Hindlimb muscle (tissue), 1 donor: ENCODE data around the gene NELL2. TPM values are rescaled to one million over a fixed set of nuclear protein-coding genes. Genes with fewer than 3 reads are reported as not detected.
"Not testable (repeated sequence)": the region's sequence is repeated elsewhere in the genome, so short reads cannot be mapped to it uniquely, and the experiment has no call there.

ENCODE experiments used
- DNase-seq: peaks from one replicate; pipeline ENCODE4 v3.0.0-alpha.2; 2013
- polyA plus RNA-seq: library from polyadenylated mRNA; unstranded; fragments of 120-200 nt; gene quantifications from one replicate; pipeline ENCODE4 v1.2.1, GENCODE V29; 2013; ENCODE audit not compliant: insufficient read length

NELL2 gene
- polyA plus RNA-seq, 1 donor: 0.25 TPM

DNA sequence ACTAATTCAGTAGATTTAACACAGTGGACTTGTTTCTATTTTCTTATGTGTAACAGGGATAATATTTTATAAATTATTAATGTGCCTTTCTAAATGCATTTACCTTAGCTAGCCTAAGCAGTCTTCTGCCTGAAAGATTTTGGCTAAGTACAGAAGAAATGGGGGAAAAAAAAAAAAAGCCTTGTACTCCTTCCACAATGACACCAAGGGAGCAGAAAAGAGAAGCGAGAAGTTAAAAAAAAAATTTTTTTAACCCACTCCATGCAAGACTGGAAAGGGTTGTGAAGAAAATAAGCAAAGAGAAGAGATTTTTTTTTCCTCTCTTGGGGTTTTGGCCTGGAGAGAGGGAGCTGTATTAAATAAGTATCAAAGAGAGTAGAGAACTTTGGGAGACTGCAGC is 28.7 kb downstream of the NELL2 start:
- no peak for DNase-seq

DNA sequence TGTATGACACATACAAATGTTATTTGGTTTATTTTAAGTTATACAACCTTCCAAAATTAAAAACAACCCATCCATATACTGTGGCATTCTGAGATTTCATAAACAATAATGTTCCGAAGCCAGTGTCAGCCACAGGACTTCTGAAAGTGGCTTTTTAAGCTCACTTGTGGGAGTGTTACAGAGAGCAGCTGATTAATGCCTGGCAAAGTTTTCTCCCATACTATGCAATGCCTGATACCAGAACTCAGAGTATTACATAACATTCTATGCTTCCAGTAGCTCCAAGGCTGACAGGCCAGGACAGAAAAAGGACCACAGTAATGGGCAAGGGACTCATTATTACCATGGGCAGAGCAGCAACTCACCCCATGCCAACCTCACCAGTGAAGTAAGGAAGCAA is 29.3 kb downstream of the NELL2 start:
- DNase-seq: no peak

DNA sequence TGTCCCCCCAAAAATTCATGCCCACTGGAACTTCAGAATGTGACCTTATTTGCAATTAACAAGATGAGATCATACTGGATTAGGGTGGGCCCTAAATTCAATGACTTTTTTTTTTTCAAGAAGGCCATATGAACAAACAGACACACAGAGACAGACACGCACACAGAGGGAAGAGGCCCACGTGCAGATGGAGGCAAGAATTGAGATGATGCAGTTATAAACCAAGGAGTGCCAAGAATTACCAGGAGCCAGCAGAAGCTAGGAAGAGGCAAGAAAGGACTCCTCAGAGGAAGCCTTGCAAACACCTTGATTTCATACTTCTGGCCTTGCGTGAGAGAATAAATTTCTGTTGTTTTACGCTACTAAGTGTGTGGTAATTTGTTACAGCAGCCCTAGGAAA is 33.4 kb downstream of the NELL2 start:
- DNase-seq: no peak

DNA sequence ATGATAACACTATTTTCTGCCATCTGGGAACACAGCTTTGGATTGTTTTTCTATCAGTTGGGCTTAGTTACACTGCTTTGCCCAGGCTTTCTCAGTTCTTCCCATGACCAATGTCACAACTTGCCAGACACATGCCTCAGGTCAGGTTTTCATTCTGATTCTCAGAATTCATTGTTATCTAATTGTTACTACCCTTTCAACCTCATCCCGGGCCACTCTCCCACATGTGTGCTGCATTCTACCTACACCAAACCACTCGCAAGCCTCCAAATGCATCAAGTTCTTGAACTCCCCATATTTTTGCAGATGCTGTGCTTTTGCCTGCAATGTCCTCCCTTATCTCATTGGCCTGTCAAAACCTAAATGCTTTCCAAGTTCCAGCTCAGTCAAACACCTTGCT is 36.3 kb downstream of the NELL2 start:
- no peak for DNase-seq

DNA sequence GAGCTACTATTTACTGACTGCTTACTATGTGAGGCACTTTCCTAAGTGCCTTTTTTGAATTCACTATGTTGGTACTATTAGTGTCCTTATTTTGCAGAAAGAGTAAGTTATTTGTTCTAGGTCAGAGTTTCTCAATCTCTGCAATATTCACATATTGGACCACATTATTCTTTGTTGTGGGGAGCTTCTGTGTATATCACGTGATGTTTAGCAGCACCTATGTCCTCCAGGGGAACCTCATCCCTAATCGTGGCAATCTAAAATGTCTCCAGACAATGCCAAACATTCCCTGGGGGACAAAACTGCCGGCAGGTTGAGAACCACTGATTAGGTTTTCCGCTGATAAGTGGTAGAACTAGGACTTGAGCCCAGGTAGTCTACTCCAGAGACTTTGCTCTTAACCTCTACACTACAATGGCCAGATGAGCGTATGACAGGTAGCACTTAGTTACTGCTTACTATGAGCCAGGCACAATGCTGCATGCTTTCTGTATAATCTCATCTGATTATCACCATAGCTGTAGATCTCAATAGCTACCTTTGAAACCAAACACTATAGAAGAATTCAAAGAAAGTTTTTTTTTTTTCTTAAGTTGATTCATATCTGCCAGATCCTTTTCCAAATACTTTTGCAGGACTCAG is 38.9 kb downstream of the NELL2 start:
- no peak for DNase-seq

DNA sequence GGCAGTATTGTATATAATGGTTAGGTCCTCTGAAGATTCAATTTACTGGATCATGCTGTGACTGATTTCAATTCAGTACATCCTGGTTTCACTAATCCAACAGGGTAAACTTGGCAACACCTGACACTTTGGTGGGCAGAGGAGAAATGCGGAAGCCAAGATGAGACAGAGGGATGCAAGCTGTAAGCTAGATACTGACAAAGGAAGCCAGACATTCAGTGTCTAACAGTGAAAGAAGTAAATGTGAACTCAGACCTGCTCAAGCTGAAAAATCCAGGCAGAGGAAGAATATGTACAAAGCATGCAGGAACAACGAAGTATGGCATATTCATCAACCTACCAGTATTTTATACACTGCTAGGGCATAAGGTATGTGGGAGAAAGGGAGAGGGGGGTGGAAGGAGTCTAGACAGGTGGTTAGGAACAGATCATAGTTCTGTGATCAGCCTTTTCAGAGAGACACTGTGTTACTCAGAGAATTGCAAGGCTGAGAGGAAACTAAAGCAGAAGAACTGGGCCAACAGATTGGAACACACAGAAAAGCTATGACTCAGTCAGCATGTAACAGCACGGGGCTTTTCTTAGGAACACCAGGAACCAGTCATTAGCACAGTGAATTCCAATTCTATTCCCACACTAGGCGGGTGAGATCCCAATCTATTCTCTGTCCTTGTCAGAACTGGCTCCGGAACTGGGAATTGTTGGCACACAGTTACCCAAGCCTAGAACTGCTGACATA is 40.3 kb downstream of the NELL2 start:
- DNase-seq: no peak

DNA sequence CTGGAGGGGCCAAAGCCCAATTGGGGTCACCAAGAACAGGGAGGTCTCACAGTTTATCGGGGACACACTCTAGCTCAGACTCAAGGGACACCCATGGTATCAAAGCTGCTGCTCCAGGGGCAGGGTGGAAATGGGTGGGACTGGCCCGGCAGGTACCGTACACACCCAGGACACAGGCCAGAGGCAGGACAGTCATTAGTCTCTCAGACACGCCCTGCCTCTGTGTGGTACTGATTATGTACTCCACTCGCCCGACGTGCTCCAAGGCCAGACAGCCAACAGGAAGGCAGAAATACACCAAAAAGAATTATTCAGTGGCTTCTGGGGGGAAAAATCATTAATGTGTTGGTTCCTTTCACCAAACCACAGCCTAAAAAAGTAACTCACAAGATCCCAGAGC is 41.1 kb downstream of the NELL2 start:
- DNase-seq: not testable (repeated sequence)

DNA sequence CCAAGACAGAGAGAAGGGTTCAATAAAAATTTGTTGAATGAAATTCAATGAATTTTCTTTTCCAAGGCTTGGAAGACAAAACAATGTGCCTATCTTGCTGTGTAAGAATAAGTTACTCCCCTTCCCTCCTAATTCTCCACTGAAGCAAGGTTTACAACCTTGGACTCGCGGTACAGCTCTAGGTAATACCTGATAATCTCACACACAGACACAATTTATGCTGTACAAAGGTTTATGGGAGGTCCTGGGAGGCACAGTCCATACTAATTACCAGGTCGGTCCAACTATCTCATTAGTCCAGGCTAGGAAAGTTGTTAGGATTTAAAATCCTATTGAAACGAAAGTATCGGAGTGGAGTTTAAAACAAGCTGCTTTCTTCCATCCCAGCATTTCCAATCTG is 42.6 kb downstream of the NELL2 start:
- no peak for DNase-seq

DNA sequence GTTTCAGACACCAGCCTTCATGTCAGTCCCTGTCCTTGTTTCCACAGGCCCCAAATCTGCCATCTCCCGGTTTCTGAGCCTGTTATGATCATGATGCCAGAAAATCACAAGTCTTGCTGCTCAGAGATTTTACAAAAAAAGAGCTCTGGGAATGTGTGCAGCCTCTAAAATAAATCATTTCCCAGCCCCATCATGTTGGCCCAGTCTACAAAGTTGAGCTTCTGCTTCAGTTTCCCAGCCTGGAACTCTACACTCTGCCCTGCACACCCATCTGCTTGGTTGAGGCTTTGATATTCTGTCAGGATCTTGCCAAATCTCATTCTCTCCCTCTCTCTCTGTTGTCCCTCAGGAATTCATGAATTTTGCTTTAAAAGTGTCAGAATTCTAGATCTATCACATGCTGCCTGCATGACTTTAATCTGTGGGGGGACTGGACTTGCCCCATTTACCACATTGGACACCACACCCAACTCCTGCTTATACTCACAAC is 45.5 kb downstream of the NELL2 start:
- no peak for DNase-seq

DNA sequence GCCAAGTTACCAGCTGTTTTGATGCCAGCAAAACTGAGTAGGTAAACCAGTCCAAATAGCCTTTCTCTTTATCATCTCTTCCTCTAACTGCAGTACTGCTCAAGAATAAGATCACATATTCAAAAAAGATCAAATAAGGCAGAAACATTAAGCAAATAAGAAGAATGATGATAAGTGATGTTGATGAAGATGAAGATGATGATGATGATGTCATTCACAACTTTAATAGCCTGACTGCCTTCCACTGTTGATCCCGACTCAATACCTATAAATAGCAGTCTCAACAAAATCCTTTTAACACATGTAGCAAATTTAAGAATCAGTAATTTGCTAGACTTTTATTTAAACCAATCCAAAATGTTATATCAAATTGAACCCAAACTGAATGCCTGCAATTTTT is 47.1 kb downstream of the NELL2 start:
- DNase-seq: no peak

DNA sequence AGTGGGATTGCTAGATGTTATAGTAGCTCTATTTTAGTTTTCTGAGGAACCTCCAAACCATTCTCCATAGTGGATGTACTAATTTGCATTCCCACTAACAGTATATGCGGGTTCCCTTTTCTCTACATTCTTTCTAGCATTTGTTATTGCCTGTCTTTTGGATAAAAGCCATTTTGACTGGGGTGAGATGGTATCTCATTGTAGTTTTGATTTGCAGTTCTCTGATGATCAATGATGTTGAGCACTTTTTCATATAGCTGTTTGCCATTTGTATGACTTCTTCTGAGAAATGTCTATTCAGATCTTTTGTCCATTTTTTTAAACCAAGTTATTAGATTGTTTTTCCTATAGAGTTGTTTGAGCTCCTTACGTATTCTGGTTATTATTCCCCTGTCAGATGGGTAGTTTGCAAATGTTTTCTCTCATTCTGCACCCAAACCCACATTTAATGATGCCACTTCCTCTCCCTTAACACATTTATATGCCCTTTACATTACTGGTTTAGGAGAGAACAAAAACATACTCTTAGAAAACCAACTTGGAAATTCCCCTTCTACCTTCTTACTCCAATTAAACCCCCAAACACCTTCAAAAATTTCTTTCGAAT is 48.2 kb downstream of the NELL2 start:
- no peak for DNase-seq

DNA sequence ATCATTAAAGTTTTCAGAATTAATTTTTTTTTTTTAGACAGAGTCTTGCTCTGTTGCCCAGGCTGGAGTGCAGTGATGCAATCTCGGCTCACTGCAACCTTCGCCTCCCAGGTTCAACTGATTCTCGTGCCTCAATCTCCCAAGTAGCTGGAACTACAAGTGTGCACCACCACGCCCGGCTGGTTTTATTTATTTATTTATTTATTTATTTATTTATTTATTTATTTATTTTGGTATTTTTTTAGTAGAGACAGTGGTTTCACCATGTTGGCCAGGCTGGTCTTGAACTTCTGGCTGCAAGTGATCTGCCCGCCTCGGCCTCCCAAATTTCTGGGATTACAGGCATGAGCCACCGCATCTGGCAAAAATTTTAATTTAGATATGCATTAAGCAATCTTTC is 54.4 kb downstream of the NELL2 start:
- not testable (repeated sequence) for DNase-seq

DNA sequence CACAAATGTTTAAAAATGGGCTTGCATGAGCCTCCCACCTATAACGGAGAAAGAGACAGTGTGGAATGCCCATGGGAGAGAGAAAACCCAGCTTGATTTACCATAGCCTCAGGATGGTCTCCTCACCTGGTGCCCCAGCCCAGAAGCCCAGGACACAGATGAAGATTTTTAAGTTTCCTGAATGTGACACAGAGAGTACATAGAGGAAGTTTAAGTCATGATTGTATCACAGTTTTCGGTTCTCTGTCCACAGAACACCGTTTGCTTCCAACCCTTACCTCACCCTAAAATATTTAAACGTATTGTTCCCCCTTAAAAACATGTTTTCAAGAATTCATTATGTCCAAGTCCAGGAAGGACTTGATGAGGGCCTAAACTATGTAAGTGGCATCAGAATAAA is 56.2 kb downstream of the NELL2 start:
- no peak for DNase-seq

DNA sequence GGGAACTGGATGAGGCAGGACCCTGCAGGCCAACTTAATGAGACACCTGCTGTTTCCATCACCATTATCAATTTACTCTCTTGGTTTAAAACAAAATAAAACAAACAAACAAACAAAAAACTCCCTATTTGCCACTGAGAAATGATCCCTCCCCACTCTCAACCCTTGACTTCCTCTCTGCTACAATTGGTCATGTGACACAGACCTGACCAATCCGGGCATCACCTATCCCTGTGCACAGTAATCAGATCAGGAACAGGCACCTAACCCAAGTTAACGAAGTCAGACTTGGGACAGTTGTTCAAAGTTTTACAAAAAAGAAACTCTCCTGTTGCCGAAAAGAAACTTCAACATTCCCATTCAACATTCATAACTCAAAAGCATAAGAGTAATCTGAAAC is 58.4 kb downstream of the NELL2 start:
- no peak for DNase-seq

DNA sequence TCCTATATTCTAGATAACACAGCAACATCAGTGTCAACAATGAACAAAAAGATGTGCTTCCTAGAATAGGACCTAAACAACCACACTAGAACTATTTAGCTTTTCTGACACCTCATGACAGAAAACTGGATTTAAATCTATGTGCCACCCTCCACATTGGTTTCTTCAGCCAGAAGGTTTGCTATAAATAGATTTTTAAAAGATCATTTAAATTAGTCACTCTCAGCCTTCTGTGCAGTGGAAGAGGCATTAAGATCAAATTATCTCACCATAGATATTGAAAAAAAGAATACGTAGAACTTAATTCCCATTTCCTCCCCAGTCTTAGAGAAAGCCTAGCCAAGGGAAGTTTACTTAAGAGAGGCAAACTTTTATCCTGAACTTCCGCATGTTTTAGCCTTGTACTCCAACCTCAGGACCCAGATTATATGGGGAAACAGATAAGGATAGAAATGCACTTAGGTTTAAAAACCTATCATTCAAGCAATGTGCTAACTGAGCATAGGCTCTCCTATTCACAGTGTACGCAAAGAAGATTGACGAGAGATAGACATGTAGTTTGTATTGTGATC is 59.6 kb downstream of the NELL2 start:
- no peak for DNase-seq

DNA sequence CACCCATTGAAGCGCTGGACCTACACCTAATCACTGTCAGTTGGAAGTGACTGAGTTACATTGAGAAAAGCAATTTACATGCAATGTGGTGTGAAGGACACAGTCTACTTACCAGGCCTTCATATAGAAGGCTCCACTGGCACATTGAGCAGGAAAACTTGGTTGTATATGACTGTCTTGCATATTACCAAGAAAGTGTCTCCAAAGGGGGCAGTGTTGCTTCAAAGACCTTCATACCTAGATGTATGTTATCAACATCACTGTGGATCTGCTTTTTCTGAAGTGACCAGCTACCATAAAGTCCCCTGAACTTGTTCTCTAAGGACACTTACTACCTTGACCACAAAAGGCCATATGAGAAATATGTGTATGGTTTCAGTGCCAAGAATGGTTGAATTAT is 64.1 kb downstream of the NELL2 start:
- DNase-seq: no peak

DNA sequence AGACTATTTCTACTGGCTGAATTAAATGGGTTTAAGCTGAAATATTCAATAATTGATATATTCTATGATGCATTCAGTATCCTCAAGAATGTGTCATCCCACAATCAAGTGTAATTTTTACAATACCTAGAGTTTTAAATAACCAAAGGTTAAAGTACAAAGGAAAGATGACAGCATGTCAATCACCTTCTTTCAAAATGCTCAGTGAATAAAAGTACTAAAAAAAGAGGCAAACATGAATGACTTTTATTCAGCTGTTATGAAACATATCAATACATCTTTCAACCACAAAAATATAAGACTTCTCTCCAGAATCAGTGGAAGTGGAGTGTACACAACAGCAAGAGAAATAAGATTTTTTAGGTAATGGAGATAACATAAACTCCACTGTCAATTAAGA is 72.0 kb downstream of the NELL2 start:
- no peak for DNase-seq

DNA sequence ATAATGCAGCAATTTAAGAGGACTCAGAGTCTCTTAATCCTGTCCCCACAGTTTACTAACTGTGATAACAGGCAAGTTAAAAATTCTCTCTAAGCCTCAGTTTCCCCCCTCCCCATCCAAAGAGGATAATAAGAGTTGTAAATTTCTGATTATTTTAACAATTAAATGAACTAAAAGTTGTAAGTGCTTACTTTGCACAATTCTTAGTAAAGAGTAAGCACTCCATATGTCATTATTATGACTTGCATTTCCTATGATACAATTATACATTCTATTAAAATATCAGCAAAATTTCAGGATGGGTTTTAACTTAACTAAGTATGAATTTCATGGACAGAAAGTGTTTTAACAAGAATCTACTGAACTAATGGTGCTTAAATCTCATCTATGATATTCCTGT is 80.1 kb downstream of the NELL2 start:
- no peak for DNase-seq

DNA sequence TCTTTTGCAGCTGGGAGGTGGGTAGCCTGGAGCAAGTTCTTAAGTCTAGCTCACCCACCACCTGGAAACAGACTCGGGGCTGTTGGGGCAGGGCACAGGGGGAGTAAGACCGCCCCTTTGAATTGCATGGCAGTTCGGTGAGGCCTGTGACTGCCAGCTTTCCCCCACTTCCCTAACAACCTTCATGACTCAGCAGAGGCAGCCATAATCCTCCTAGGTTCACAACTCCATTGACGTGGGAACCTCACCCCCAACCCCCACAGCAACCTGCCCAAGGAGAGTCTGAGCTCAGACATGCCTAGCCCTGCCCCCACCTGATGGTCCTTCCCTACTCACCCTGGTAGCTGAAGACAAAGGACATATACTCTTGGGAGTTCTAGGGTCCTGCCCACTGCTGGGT is 87.4 kb downstream of the NELL2 start:
- no peak for DNase-seq

DNA sequence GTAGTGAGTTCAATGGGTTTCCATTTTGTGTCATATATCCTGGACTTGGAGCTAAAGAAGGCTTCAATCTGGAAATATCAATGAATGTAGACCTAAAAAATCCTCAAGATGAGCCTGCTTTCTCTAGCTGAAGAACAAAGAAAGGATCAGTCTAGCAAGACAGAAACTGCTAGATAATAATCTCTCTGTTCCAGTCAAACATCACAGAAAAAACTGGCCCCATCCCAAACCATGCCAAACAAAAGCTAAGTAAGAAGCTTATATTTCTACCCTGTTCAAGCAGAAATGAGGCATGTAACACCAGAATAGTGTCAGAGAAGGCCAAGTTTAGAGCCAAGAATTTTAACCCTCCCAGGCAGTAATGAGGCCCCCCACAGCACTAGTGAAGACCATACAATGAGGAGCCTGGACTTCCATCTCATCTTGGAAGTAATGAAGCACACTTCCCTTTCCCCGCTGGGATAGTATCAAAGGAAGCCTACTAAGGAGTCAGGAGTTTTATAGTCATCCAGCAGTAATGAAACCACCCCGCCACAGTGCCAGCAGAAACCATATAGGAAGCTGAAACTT is 95.8 kb downstream of the NELL2 start:
- DNase-seq: no peak

DNA sequence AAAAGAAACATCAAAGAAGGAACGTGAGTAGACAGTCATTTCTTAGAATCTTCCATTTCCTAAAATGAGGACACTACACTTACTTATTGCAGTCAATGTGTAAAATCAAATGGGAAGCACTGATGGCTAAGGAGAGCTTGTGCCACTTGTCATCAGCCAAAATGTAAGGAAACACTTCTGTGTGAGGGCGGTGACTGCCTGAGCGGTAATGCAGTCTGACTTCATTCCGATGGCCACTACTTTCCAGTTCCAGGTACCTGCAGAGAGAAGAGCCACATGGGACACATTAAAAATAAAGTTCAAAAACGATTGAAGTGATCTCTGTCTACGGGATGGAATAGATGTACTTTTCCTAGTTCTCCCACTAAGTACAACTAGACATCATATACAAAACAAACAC is 96.3 kb downstream of the NELL2 start:
- no peak for DNase-seq

DNA sequence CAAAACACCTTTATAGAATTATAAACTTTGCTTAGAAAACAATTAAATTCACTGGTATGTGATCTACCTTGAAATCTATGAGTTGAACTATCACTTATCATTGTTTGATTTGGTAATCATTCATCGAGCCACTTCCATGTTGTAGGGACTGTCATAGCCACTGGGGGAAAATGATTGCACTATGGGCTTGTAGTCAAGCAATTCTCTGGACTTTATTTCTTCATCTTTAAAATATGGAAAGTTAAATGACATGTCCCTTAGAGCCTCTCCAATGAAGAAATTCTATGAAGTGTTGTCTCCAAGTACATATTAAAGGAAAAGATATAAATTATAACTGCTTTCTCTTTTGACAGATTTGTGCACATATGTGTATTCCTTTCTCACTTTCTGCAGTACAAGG is 97.3 kb downstream of the NELL2 start:
- DNase-seq: no peak

DNA sequence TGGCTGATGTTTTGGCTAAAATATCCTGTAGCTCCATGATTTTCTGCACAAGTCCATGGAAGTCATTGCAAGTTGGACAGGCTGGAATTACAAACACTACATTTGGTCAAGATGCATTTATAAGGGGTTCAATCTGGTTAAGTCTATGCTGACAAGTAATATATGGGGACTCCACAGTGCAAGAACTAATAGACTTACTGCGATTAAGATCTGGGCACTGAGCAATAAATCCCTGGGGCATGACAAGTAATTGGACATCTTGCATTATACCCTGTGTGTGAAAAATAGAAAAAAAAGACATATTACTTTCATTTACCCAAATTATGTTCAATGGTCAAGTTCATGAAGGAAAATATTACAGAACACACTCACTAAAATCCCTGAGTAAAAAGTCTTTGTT is 99.1 kb downstream of the NELL2 start:
- DNase-seq: no peak
